Upper lobe of left lung (tissue), 6 donors: ENCODE measurements around the gene ZNF787. TPM values are rescaled to one million over a fixed set of nuclear protein-coding genes. Genes with fewer than 3 reads are reported as not detected.
A peak's percentile ranks its signal among the peaks of the same experiment; 100 is the strongest.

Source experiments
- ATAC-seq, 2 donors: fragments of 200-7000 bp; cut with Tn5 transposase; one replicate each; pipeline ENCODE4 v1.9.1; 2022; ENCODE audit warnings: mild to moderate bottlenecking in 2 of 2, moderate library complexity in 2 of 2; ENCODE audit not compliant: low FRiP score in 2 of 2
- DNase-seq, 2 donors: peaks; one replicate each; pipeline ENCODE4 v3.0.0-alpha.2; 2019 to 2020
- H3K27ac ChIP-seq, 4 donors: fragments of 200-600 bp; sonication (generic); one replicate each; pipeline ENCODE4 v1.5.1; 2016 to 2019
- H3K27me3 ChIP-seq, 4 donors: fragments of 200-600 bp; sonication (generic); one replicate each; pipeline ENCODE4 v1.5.1; 2017 to 2019
- H3K36me3 ChIP-seq, 4 donors: fragments of 200-600 bp; sonication (generic); one replicate each; pipeline ENCODE4 v1.5.1; 2016 to 2019
- H3K4me1 ChIP-seq, 4 donors: fragments of 200-600 bp; sonication (generic); one replicate each; pipeline ENCODE4 v1.5.1; 2018 to 2019
- H3K4me3 ChIP-seq, 4 donors: fragments of 200-600 bp; sonication (generic); one replicate each; pipeline ENCODE4 v1.5.1; 2017 to 2019; ENCODE audit warnings: mild to moderate bottlenecking in 2 of 4, moderate library complexity in 1 of 4
- H3K9me3 ChIP-seq, 4 donors: fragments of 200-600 bp; sonication (generic); one replicate each; pipeline ENCODE4 v1.5.1; 2018 to 2019
- CTCF ChIP-seq, 6 experiments: fragments of 450-650 bp in 4 of 6; fragments of 200-600 bp in 2 of 6; sonication (generic) in 2 of 6; IDR thresholded peaks; one replicate each; pipeline ENCODE4 v1.5.1; 2016 to 2019; ENCODE audit warnings: antibody characterized with exemption in 6 of 6
- EP300 ChIP-seq, 4 donors: sonication (generic); formaldehyde crosslinking; IDR thresholded peaks; one replicate each; pipeline ENCODE4 v1.5.1; 2017; ENCODE audit warnings: antibody characterized with exemption in 4 of 4, control low read depth in 2 of 4
- POLR2A ChIP-seq, 4 donors: fragments of 450-650 bp; IDR thresholded peaks; one replicate each; pipeline ENCODE4 v1.5.1; 2016 to 2017; ENCODE audit warnings: antibody characterized with exemption in 4 of 4, mild to moderate bottlenecking in 2 of 4
- POLR2AphosphoS5 ChIP-seq, 2 donors: sonication (generic); formaldehyde crosslinking; IDR thresholded peaks; one replicate each; pipeline ENCODE4 v1.5.1; 2017; ENCODE audit warnings: antibody characterized with exemption in 2 of 2
- WGBS, 2 donors: methylation state at CpG; one replicate each; pipeline ENCODE4 v1.1.5; 2017 to 2018; 5-methylcytosine and 5-hydroxymethylcytosine counted together
- total RNA-seq, 6 donors: library from RNA; depleted of rRNA in 4 of 6; stranded (reverse); fragments of >200 nt in 4 of 6; gene quantifications; one replicate each; pipeline versions ENCODE4 v1.1.0 to v1.2.1, GENCODE V29; 2016 to 2021
- donor health status: DM: no; HTN: no; CAD: no; lungs with moderate emphysema.
- donor health status: DM: no; HTN: yes; CAD: no; lungs with severe emphysema.

The ZNF787 gene
- total RNA-seq, 6 donors from 2014 or later, result 20.5 to 45.4 (median 35.8) TPM

DNA sequence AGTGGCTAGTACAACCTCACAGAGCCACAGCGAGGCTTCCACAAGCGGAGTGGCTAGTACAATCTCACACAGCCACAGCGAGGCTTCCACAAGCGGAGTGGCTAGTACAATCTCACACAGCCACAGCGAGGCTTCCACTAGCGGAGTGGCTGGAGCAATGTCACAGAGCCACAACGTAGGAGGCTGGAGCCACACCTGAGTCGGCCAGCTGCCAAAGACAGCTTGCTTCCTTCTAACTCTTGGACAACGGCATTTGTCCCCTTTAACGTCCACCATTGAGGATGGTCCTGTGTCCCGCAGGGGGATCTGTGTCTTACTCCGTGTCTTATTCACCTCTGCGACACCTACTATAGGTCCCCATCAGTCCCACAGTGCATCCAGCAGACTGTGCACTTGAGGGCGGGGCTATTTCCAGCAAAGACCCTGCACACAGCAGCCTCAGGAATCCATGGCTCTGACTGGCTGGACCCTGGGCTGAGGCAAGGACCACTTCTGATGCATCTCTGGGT is 3.7 kb downstream of the ZNF787 start:
- no peak for TF ChIP-seq EP300 (IDR thresholded peaks at IDR 0.05)
- no peak for TF ChIP-seq POLR2A (IDR thresholded peaks at IDR 0.05)
- TF ChIP-seq POLR2AphosphoS5 (IDR thresholded peaks at IDR 0.05), result no peak
- TF ChIP-seq CTCF (IDR thresholded peaks at IDR 0.05), result no peak
- ATAC-seq (no peak), DNase-seq (no peak)
- Histone ChIP-seq H3K36me3 (peaks cover 0 to 9% (median 0%) of the 10 kb centered on the region in 4 donors), H3K27me3 (no peaks in the 10 kb centered on the region), H3K27ac (peak overlapping the region in 1 of 4 donors; percentile 33), H3K9me3 (no peaks in the 10 kb centered on the region), H3K4me3 (no peak overlapping the region), H3K4me1 (peaks cover 55 to 85% (median 64%) of the 10 kb centered on the region in 4 donors)
- 78 to 93% methylated on average over 10 to 14 of the region's 14 CpGs for WGBS, 2 donors

DNA sequence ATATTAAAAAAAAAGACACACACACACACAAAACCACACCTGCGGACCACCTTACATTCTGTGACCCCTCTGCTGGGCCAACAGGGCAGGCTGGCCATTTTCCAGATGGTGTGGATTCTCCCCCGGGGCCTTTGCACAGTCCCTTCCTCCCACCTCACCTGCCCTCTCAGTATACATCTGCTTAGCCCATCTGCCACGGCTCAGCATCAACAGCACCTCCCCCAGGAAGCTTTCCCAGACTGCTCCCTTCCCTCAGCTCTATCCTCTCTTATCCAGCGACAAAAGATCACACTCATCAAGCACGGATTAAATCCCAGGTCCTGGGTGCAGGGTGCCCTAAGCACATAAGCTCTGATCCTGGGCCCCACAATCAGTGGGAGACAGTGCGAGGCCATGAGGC is 4.5 kb downstream of the ZNF787 start:
- Histone ChIP-seq H3K27ac (peak overlapping the region in 1 of 4 donors; percentile 33), H3K4me1 (peaks cover 58 to 88% (median 67%) of the 10 kb centered on the region in 4 donors), H3K9me3 (no peaks in the 10 kb centered on the region), H3K36me3 (peaks cover 0 to 9% (median 0%) of the 10 kb centered on the region in 4 donors), H3K4me3 (no peak overlapping the region), H3K27me3 (no peaks in the 10 kb centered on the region)
- DNase-seq, result no peak
- WGBS, 2 donors, result 85 to 94% methylated on average over 6 of the region's 6 CpGs
- no peak for TF ChIP-seq POLR2A (IDR thresholded peaks at IDR 0.05)
- TF ChIP-seq EP300 (IDR thresholded peaks at IDR 0.05), result no peak
- no peak for TF ChIP-seq CTCF (IDR thresholded peaks at IDR 0.05)
- TF ChIP-seq POLR2AphosphoS5 (IDR thresholded peaks at IDR 0.05), result no peak
- no peak for ATAC-seq

DNA sequence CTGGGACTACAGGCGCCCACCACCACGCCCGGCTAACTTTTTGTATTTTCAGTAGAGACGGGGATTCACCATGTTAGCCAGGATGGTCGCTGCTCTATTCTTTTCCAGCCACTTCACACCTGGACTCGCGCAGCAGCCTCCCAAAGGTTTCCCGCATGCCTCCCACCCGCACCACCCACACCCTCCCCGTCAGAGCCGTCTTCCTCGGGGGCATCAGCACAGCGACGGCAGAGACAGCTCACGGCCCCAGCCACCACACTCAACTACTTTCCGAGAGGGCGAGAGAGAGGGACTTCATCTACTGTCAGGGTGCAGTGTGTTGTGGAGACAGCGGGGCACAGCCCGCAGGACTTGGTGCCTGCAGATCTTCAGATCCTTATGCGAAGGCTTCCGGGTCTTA is 5.6 kb downstream of the ZNF787 start:
- ATAC-seq (no peak), DNase-seq (no peak)
- Histone ChIP-seq H3K9me3 (no peaks in the 10 kb centered on the region), H3K27ac (no peak overlapping the region), H3K4me3 (no peak overlapping the region), H3K36me3 (peaks cover 0 to 9% (median 0%) of the 10 kb centered on the region in 4 donors), H3K27me3 (no peaks in the 10 kb centered on the region), H3K4me1 (peaks cover 69 to 97% (median 78%) of the 10 kb centered on the region in 4 donors)
- 94% methylated on average over 17 to 20 of the region's 21 CpGs for WGBS, 2 donors
- TF ChIP-seq CTCF (IDR thresholded peaks at IDR 0.05) (no peak), EP300 (IDR thresholded peaks at IDR 0.05) (no peak), POLR2AphosphoS5 (IDR thresholded peaks at IDR 0.05) (no peak), POLR2A (IDR thresholded peaks at IDR 0.05) (no peak)

DNA sequence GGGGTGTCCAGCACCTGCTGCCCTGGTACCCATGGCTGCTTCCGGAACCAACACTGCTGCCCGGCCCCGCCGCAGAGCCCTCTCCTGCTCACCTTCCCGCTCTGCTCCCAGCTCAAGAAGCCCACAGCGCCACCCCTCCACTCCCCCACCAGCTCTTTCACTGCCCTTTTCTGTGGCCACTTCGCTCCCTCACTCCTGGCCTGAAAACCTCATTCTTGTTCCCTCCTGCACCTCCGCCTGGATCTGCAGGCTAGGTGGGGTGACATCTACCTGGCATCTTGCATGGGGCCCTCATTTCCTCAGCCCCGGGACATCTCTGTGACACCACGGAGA is 6.4 kb downstream of the ZNF787 start:
- WGBS, 2 donors, result 73 to 85% methylated on average over 10 of the region's 10 CpGs
- H3K4me1 ChIP-seq, result peaks cover 77 to 97% (median 80%) of the 10 kb centered on the region in 4 donors
- peak overlapping the region; percentile 3 to 61 (median 39) for H3K27ac ChIP-seq

More for the DNA sequence above, 6.4 kb downstream of the ZNF787 start:
- Histone ChIP-seq H3K4me3 (no peak overlapping the region), H3K36me3 (peaks cover 0 to 9% (median 0%) of the 10 kb centered on the region in 4 donors), H3K27me3 (no peaks in the 10 kb centered on the region), H3K9me3 (no peaks in the 10 kb centered on the region)
- ATAC-seq (no peak), DNase-seq (peak in 1 of 2 donors; percentile 71)
- no peak for TF ChIP-seq POLR2A (IDR thresholded peaks at IDR 0.05)
- no peak for TF ChIP-seq EP300 (IDR thresholded peaks at IDR 0.05)
- TF ChIP-seq CTCF (IDR thresholded peaks at IDR 0.05), result no peak
- TF ChIP-seq POLR2AphosphoS5 (IDR thresholded peaks at IDR 0.05), result no peak
